Left cardiac atrium (tissue), 4 donors: ENCODE results near the gene OSBPL7. TPM values are rescaled to one million over a fixed set of nuclear protein-coding genes. Genes with fewer than 3 reads are reported as not detected.

Experiments
- ATAC-seq, 2 donors: fragments of 200-7000 bp; cut with Tn5 transposase; one replicate each; pipeline ENCODE4 v1.9.1; 2020; ENCODE audit warnings: mild to moderate bottlenecking in 2 of 2, moderate library complexity in 2 of 2
- DNase-seq: peaks from one replicate; pipeline ENCODE4 v3.0.0-alpha.2; 2020
- intact Hi-C, 2 donors: fragments of 100-400 bp; cut with DNase I; formaldehyde crosslinking; loops; one replicate each; pipeline versions ENCODE4 v1.14.1 to v1.15.1; 2022 to 2023
- long read RNA-seq: library from polyadenylated mRNA; unstranded; transcript quantifications from one replicate; pipeline ENCODE4 v2.0.0, GENCODE V29; 2021
- total RNA-seq, 2 donors: library from RNA; stranded (reverse); fragmentation: NEBNext Ultra II Directional; extraction: Animal tissue kit (Norgen Biotek cat#: 25700); gene quantifications; one replicate each; pipeline ENCODE4 v1.2.1, GENCODE V29; 2021
- donor health status: DM: no; HTN: yes; CAD: no.
- donor health status: DM: no; HTN: yes; CAD: no; lungs with severe emphysema.
- donor health status: DM: yes; HTN: yes; CAD: no.
- donor health status: Dilated cardiomyopathy.

Gene OSBPL7, protein sequence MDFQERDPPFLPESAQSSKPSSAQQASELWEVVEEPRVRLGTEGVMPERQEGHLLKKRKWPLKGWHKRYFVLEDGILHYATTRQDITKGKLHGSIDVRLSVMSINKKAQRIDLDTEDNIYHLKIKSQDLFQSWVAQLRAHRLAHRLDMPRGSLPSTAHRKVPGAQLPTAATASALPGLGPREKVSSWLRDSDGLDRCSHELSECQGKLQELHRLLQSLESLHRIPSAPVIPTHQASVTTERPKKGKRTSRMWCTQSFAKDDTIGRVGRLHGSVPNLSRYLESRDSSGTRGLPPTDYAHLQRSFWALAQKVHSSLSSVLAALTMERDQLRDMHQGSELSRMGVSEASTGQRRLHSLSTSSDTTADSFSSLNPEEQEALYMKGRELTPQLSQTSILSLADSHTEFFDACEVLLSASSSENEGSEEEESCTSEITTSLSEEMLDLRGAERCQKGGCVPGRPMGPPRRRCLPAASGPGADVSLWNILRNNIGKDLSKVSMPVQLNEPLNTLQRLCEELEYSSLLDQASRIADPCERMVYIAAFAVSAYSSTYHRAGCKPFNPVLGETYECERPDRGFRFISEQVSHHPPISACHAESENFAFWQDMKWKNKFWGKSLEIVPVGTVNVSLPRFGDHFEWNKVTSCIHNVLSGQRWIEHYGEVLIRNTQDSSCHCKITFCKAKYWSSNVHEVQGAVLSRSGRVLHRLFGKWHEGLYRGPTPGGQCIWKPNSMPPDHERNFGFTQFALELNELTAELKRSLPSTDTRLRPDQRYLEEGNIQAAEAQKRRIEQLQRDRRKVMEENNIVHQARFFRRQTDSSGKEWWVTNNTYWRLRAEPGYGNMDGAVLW
- 1 to 10 TPM; 4.5 to 5.4 TPM for total RNA-seq
- long read RNA-seq, partial matches to known transcripts: 2 of 4 reads
- long read RNA-seq, other reads (novel, unspliced or antisense): 1 of 4 reads

DNA sequence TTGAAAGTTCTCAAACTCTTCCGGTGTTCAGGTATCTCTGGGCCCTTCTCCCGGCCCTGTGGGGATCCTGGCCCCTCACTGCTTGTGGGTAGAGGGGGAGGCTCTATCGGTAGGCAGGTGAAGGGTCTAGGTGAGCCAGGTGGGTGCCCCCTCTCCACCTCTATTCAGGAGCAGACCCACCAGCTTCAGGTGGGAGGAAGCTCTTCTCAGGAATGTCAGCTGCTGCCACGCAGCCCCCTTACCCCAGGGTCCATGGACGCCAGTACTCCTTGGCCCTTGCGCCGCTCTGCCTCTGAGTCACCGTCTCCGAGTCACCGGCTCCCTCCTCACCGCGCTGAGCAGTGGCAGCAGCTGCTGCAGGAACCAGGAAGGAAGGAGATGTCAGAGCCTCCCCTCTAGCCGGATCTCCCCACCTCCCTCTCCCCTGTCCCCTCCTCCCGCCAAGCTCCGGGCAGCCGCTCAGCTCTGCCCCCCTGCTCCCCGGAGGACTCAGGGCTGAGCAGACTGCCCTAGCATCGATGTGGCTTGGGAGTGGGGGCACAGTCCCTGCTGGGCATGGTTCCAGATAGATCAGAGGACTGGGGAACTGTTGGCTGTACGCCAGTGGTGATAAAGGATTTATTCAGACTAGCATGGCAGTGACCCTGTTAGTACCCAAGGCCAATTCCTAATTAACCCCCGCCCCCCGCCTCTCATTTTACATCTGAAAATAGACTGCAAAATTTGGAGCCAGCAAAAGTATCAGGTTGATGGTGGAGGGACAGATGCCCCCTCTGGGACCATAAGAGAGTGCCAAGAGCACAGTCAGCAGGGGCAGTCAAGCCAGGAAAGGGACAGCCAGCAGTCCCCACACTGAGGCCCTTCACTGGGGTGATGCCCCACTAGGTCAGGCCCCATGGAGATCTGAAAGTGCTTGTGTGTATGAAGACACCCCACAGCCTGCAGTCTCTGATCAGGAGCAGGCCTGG, at the start of gene OSBPL7:
Gene OSBPL7, minus strand, starts transcription at position 371 of the 968 bp plus-strand sequence. CDS start 1,516 bp downstream, outside the sequence.
- ATAC-seq (peak; percentile 92 to 96), DNase-seq (peak; percentile 81)
- intact Hi-C loops: no loop called here

DNA sequence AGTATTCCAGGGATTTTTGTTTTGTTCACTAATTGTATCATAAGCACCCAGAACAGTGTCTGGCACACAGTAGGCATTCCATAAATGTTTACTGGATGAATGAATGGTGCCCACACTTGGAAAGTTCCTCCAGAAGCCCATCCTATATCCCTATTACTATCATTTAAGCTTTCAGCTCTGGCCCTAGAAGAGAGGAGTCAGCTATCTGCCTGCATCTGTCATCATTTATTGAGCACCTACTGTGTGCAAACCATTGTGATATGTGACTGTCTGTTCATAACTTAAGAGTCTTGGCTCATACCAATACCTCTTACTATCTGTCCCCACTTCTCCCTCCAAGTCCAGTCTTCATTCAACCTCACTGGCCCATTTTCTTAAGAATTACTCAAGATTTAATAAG, 49.5 kb upstream of the OSBPL7 start:
- ATAC-seq (no peak), DNase-seq (no peak)
- intact Hi-C loops: no loop called here

DNA sequence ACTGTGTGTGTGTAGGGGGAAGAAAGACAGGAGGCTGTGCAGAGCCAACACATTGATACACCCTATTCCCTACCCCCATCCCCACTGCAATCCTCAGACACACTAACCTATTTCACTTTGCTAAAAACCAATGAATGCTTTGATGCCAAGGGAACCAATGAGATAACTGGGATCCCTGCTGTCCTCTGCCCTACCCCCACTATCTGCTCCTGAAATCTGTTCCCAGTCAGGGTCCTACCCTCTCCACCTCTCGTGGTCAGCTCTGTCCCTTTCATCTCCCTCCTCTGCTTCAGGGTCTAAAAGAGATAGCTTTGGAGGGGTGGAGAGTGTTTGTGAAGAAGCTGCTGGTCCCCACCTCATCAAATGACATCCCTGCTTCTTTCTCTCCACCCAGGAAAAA, 48.5 kb upstream of the OSBPL7 start:
- intact Hi-C loops: no loop called here
- ATAC-seq: no peak
- DNase-seq: no peak

DNA sequence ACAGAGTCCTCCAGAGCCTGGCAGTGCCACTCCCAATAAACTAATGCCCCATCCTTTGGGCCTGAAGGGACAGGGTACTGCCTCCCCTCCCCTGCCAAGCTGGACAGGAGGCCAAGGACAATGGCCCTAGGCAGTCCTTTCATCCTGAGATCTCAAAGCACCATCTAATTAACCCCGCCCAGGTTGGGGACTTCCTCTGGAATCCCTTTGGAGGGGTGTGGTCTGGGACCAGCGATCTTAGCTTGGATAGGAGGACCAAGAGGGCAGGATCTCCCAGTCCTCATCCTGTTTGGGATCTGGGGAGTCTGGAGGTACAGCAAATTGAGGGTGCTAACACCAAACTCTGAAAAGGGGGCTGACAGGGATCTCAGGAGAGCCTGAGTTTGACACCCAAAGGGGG, 47.5 kb upstream of the OSBPL7 start:
- DNase-seq (no peak), ATAC-seq (no peak)
- intact Hi-C loops: no loop called here

DNA sequence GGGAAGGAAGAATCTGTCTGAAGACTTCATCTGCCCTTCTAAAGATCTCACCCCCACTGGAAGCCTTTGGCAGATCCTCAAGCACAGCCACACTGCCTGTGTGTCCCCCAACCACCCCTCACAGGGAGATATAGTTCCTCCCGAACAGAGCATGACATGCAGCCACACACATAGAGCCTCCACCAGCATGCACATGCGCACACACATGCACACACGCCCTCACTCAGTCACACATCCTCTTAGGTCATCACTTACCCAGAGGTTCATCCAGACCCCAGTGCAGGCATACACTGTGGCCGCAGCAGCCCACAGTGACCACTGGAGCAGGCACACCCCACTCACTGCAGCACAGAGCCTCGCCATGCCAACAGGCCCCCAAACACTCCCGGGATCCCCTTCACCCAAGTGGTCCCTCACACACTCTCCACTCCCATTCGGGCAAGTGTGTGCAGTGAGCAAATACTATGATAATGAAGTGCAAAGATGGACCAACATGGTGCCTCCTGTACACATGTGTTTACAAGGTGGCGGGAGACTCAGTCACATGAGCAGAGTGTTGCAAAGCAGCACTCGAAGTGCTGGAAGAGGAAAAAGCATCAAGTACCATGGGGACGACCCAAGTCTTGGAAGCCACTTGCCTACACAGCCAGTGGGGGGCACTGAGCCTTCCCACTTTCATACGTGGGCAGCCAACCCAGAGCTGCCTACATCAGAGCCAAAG, 46.4 kb upstream of the OSBPL7 start:
- intact Hi-C loops: no loop called here
- ATAC-seq: no peak
- no peak for DNase-seq

DNA sequence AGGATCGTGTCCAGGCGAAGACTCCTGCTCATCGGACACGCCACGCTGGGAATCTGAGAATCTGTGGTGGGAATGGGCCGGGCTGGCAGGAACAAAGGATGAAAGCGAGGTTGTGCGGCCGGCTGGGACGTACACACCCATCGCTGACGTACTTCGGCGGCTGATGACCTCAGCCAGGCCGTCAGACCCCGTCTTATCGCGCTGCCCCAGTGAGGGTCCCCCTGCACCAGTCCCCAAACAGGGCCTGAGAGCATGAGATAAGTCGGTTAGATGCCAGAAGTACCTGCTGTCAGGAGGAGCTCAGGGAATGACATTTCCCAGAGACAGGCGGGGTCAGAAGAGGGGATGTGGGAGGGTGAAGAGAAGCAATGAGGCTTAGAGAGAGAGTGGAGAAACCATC, 45.3 kb upstream of the OSBPL7 start:
- peak; percentile 47 for DNase-seq
- peak; percentile 23 to 60 for ATAC-seq
- intact Hi-C loops: no loop called here

DNA sequence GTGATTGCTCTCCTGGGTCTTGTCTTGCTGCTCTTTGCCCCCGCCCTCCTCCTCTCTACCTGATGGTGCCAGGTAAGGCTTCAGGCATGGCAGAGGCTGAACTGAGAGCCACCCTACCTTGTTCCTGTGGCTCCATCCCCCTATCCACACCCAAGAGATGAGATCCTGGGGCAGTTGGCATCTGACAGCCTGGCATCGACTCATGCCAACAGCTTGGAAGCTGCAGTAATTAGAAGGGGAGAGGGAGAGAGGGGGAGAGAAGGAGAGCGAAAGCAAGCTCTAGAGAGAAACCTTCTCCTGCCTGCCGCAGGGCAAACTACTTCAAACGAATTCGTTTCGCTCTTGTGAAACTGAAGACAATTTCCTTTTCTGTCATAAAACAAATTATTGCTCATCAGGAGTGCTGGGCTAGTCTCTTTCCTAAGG, 43.2 kb upstream of the OSBPL7 start:
- intact Hi-C loops: no loop called here
- ATAC-seq (no peak), DNase-seq (no peak)

DNA sequence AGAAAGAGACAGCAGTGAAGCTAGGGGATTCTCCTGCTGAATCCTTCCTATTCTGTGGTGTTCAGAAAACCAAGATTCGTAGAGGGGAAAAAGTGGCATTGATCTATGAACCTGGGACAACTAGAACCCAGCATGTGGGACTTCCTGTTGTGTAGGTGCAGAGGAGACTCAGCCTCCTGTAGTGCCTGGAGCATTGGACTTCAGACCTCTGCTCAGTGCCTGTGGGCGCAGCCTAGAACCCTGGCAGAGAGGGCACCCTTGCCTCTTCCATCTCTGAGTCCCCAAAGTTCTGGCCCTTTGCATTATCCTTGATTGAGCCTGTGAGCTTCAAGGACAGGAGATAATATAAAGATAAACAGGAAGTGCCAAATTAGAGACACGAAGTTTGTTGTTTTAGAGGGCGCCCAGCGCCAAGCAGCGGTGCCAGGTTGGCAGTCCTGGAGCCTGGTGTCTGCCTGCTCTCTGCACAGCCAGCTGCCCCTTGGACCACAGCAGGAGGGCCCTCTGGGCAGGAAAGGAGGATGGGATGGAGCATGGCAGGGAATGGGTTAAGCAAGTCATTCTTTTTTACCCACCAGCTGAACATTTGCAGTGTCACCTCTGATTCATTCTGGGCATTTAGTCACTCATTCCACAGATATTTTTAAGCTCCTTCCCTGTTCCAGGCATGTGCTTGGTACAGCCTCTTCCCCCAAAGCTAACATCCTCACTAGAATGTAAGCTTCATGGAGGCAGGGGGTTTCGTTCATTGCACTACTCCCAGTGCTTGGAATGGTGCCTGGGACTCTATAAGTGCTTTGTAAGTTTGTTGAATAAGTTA, 41.2 kb upstream of the OSBPL7 start:
- intact Hi-C loops: no loop called here
- ATAC-seq: peak in 1 of 2 donors; percentile 19
- no peak for DNase-seq

DNA sequence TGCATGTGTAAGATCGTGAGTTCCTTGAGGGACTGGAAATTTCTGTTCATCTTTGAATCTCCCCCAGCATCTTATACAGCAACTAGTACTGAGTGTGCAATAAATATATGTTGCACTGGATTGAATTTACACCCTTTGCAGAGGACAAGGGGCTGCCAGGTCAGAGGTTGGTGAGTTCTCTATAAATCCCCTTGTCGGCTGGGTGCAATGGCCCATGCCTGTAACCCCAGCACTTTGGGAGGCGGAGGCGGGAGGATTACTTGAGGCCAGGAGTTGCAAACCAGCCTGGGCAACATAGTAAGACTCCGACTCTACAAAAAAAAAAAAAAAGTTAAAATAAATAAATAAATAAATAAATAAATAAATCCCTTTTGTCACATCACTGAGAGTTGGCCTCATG, 38.8 kb upstream of the OSBPL7 start:
- ATAC-seq: no peak
- intact Hi-C loops: no loop called here
- DNase-seq: no peak

DNA sequence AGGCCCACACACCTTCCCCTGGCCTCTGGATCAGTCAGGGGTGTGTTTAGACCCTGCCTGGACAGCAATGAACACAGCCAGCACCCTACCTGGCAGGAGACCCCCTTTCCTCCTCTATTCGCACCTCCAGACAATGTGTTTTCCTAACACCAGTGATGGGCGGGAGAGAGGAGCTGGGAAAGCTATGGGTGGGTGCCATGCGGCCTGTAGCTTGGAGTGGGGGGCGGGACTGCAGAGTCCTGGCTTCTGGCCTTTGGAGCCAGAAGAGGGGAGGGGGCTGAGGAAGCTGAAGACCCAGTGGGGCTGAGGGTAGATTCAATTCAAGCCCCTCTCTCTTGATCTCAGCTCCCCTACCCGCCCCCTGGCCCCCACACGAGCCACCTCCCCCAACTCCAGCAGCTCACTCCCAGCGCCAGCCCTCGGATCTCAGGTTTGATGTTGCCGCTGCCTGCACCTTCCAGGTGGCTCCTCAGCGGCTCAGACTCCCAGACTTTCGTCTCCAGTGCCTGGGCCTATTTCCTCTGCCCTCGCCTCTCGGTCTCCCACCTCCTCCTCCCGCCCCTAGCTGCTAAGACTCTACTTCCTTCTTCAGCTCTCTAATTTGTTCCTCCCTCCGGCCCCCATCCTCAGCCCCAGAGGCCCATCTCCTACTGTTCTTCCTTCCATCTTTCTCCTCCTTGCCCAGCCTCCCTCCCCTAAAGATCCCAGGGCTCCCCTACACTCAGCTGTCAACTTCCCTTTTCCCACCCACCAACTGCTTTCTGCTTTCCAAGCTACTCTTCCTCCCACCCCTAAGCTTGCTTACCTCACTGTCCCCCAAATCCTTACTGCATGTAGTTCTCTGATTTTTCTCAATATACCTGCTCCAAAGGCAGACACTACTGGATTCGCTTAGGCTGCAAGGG, 36.2 kb upstream of the OSBPL7 start:
- intact Hi-C loops: no loop called here
- no peak for ATAC-seq
- DNase-seq: no peak

DNA sequence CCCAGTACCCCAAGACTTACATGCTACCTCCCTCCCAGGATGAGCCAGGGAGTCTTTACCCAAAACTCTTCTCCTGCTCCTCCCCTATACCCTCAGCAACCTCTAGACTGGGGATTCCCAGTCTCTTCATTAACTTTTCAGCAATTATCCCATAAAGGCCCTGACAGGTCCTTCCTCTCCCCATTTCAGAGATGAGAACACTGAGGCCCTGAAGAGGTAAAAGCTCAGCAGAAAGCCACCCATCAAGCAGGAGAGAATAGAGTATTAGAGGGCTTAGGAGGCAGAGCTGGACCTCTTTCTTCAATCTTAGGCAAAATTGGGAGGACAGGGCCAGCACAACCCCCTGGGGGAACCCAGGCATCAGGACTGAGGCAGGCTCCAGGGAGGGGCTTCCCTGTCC, 35.2 kb upstream of the OSBPL7 start:
- intact Hi-C loops: no loop called here
- ATAC-seq: no peak
- DNase-seq: no peak

DNA sequence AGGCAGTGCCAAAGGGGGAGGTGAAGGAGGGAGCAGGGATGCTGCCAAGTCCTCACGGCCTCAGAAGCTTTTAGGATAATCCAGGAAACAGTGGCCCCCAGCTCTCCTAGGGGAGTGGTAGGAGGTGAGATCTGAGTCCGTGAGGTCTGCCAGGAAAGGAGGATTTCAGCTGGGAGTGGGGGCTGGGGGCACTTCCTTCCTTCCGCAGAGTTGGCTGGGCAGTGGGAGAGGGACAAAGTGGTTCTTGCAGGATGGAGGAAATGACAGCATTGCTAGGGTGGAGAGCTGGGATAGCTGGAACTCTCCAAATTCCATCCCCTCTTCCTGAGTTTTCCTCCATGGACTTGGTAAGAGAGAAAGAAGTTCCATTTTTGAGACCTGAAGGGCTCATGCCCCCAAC, 34.1 kb upstream of the OSBPL7 start:
- ATAC-seq (no peak), DNase-seq (no peak)
- intact Hi-C loops: no loop called here

DNA sequence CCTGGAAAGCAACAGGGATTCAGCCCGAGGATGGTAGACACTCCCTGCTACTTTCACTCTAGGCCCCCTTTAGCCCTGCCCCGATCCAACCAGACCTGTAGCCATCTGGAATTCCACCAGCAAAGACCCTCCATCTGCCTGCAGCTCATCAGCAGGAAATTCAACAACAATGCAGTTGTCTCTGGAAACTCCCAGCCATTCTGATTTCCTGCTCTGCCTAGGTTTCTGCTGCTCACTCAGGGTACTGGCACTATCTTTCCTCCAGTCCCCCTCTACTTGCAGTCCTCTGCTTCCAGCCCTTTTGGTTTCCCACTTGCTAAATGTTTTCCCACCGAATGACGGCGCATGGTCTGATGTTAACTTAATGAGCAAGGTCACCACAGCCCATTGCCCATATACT, 32.0 kb upstream of the OSBPL7 start:
- no peak for DNase-seq
- ATAC-seq: no peak
- intact Hi-C loops: no loop called here

DNA sequence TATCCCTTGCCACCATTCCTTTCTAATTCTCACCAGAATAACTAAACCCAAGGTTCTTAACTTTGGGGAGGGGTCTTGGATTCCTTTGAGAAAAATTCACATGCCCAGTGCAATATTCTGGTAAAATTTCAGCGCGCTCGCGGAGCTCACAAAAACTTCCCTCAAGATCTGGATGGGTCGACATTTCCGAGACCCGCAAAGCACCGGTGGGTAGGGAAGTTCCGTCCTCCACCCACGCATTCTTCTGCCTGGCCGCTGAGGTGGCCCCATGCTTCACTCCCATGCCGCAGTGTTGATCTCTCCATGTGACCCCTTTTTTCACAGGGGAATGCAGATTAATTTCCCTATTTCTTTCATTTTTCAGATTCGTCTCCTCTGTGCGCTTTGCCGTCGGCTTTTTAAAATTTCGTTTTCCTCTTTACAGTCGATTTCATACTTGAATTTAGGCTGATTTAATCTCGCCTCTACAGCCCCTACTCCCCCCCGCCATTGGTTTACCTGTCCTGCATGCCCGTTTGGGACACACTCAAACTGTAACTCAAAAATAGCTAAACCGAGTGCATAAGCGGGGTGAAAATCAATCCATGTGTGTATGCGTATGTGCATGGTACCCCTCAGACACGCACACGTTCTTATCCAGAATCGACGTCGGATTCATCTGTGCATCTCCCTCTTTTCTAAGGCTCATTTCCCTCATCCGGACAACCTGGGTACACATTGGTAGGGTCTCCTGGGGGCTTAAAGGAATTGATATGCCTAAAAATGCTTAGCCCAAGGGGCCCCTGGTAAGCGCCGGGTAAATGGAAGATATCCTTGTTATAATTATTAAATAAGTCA, 30.7 kb upstream of the OSBPL7 start:
- intact Hi-C loops: no loop called here
- DNase-seq (no peak), ATAC-seq (no peak)

DNA sequence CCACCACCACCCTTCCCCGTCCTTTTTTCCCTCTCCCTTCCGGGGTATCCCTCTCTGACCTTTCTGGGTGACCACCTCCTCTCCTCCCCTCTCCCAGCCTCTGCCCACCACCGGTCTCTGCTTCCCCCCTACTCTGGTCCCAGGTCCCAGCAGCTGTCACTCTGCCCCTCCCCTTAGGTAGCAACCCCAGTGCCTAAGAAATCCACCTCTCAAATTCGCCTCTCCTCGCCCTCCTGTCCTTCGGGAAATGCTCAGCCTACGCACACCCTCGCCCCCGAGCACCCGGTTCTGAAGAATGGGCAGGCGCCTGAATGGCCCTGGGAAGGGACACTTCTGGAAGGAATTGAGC, 30.1 kb upstream of the OSBPL7 start:
- no peak for ATAC-seq
- no peak for DNase-seq
- intact Hi-C loops: no loop called here
